MG63 (cell line): ENCODE results near the gene DCLK3. TPM values are rescaled to one million over a fixed set of nuclear protein-coding genes. Genes with fewer than 3 reads are reported as not detected.

Experiments
- DNase-seq: peaks from one replicate; pipeline ENCODE4 v3.0.0-alpha.2; 2020
- H3K27me3 ChIP-seq: fragments of 250-450 bp; sonication (Bioruptor Pico); 2 replicates; pipeline ENCODE4 v1.5.1; 2020; ENCODE audit warnings: mild to moderate bottlenecking, moderate library complexity
- H3K36me3 ChIP-seq: fragments of 250-450 bp; sonication (Bioruptor Pico); 2 replicates; pipeline ENCODE4 v1.5.1; 2020; ENCODE audit warnings: mild to moderate bottlenecking, moderate library complexity
- H3K4me3 ChIP-seq: fragments of 250-450 bp; sonication (Bioruptor Pico); 2 replicates; pipeline ENCODE4 v1.5.1; 2020; ENCODE audit warnings: mild to moderate bottlenecking, moderate library complexity
- H3K9me3 ChIP-seq: fragments of 250-450 bp; sonication (Bioruptor Pico); 2 replicates; pipeline ENCODE4 v1.5.1; 2020; ENCODE audit warnings: mild to moderate bottlenecking, moderate library complexity
- total RNA-seq: library from RNA; depleted of rRNA; stranded (reverse); fragments of >200 nt; shearing (Covaris generic); gene quantifications from 2 replicates; pipeline ENCODE4 v1.2.3, GENCODE V29; 2014; ENCODE audit warnings: low replicate concordance

Gene DCLK3
- total RNA-seq, 1 experiment from 2014 or later = not detected

- Histone ChIP-seq H3K36me3 (no peaks in the 10 kb centered on the region), H3K9me3 (no peaks in the 10 kb centered on the region), H3K27me3 (no peaks in the 10 kb centered on the region), H3K4me3 (no peak overlapping the region)
- DNase-seq = no peak
Measured at GRCh38 chr3:36776436-36776835, 12.1 kb upstream of the DCLK3 start.

DNA sequence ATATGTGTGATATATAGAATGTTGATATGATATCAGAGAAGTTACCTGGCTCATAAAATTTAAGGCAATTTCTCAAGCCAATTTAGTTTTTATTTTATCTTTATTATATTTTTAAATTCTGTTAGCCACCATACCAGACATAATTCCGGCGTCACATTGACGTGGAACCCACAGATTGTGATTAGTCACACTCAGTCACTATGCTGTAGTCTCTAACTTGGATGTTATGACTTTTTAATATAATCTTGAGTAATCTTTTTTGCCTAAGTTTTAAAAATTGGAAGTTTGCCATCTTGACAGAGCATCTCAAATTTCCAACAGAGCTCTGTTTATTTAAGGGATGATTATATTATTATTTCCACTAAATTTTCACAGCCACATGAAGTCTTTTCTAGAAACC lies 9.7 kb upstream of the DCLK3 start:
- no peak for DNase-seq
- H3K27me3 ChIP-seq = no peaks in the 10 kb centered on the region
- no peak overlapping the region for H3K4me3 ChIP-seq
- no peaks in the 10 kb centered on the region for H3K36me3 ChIP-seq
- H3K9me3 ChIP-seq = no peaks in the 10 kb centered on the region

DNA sequence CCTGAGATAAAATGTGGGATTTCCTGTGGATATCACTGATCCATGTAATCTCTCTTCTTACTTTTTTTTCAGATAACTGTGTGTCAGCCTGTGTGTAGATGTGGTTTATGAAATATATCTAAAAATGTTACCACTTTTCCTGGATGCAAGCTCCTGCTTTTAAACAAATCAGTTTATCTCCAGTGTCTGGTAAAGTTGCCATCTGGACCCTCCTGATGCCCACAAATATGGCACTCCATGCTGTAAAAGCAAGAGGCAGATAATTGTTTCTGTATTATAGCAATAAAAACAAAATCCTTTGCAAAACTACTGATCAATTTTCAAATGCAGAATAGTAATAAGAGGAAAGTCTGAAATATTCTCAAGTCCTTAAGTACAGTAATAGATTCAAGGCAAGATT lies 7.6 kb upstream of the DCLK3 start:
- no peak for DNase-seq
- Histone ChIP-seq H3K36me3 (no peaks in the 10 kb centered on the region), H3K4me3 (no peak overlapping the region), H3K27me3 (no peaks in the 10 kb centered on the region), H3K9me3 (no peaks in the 10 kb centered on the region)

GRCh38 chr3:36769926-36770325 lies 5.6 kb upstream of the DCLK3 start:
- H3K27me3 ChIP-seq = peaks cover 4% of the 10 kb centered on the region; the same call in 1 of the 2 replicates
- H3K9me3 ChIP-seq = no peaks in the 10 kb centered on the region
- no peak for DNase-seq
- H3K36me3 ChIP-seq = no peaks in the 10 kb centered on the region
- H3K4me3 ChIP-seq = no peak overlapping the region

- Histone ChIP-seq H3K36me3 (no peaks in the 10 kb centered on the region), H3K27me3 (peaks cover 11% of the 10 kb centered on the region), H3K9me3 (no peaks in the 10 kb centered on the region)
Measured at GRCh38 chr3:36765104-36765503, 751 bp upstream of the DCLK3 start.

GRCh38 chr3:36764704-36765038 lies 318 bp upstream of the DCLK3 start:
- H3K9me3 ChIP-seq = no peaks in the 10 kb centered on the region
- no peak overlapping the region for H3K4me3 ChIP-seq
- H3K27me3 ChIP-seq = peaks cover 11% of the 10 kb centered on the region
- no peaks in the 10 kb centered on the region for H3K36me3 ChIP-seq
- DNase-seq = no peak

More at GRCh38 chr3:36765104-36765503, 751 bp upstream of the DCLK3 start:
- no peak for DNase-seq
- H3K4me3 ChIP-seq = no peak overlapping the region

GRCh38 chr3:36762918-36763849 lies 1.2 kb downstream of the DCLK3 start:
- Histone ChIP-seq H3K9me3 (no peaks in the 10 kb centered on the region), H3K36me3 (no peaks in the 10 kb centered on the region), H3K27me3 (peaks cover 11% of the 10 kb centered on the region), H3K4me3 (no peak overlapping the region)
- DNase-seq = no peak

DNA sequence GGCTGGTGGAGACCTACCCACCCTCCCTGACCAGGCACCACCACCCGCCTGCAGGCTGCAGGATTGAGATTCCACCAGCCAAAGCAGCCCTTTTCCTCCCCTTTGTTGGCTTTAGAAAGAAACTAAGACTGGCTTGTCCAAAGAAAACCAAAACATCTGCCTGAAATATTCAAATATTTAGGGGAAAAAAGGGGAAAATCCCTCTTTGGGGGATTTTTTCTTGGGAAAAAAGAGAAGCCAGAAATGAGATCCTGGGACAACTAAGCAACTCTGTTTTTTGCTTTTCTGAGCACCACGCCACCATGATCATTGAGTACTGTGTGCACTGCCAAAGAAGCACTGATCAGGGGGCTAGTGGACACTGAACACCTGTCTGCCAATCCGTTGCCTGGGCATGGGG lies 2.6 kb downstream of the DCLK3 start:
- no peaks in the 10 kb centered on the region for H3K36me3 ChIP-seq
- no peaks in the 10 kb centered on the region for H3K9me3 ChIP-seq
- H3K4me3 ChIP-seq = no peak overlapping the region
- peaks cover 11% of the 10 kb centered on the region for H3K27me3 ChIP-seq
- DNase-seq = no peak

DNA sequence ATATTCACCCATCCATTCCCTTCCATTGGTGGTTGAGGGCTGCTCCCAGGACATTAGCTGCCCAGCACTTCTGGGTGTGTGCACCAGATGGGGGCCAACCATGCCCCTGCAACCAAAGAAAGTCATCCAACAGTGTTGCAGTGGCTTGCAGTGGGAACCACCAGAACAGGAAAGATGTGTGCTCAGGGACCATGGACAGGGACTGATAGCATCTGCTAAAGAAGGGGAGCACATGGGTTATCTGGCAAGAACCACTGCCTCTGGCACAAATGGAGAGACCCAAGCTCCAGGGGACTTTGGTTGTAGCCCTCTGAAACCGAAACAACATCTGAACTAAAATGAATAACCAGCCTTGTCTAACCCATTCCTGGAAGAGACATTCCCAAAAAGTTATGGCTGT lies 8.1 kb downstream of the DCLK3 start:
- H3K4me3 ChIP-seq = no peak overlapping the region
- no peaks in the 10 kb centered on the region for H3K36me3 ChIP-seq
- no peak for DNase-seq
- no peaks in the 10 kb centered on the region for H3K27me3 ChIP-seq
- H3K9me3 ChIP-seq = no peaks in the 10 kb centered on the region

DNA sequence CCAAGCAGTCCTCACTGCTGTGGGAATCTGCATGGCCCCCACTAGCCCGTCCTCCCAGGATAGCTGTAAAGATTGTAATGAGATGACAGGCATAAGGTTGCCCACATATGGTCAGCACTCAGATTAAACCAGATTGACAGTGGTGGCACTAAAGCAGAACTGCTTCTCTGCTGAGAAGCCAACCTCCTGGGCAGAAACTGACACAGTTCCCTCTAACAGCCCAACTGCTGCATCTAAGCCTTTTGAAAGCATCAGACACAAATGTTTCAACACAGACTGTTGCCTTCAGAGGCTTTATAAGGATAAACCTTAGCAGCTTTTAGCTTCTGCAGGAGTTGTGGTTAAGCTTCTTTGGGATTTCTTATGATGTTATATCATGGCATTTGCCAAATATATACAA lies 13.0 kb downstream of the DCLK3 start:
- Histone ChIP-seq H3K36me3 (no peaks in the 10 kb centered on the region), H3K27me3 (no peaks in the 10 kb centered on the region), H3K4me3 (no peak overlapping the region), H3K9me3 (no peaks in the 10 kb centered on the region)
- DNase-seq = no peak

DNA sequence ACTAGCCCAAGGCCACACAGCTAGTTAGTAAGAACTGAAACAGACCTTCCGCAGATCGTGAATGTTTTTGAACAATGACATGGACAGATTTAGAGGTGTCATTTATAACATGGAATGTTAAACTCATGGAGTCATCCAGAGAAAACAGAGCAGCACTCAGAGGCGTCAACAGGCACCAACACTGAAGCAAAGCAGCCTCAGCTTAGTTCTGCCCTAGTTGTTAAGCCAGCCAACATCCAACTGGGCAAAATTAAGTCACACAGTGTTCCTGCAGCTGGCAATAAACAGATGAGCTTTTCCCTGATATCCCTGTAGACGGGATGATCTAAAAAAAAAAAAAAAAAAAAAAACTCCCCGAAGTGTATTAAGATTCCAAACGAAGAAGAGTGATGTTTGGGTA lies 13.6 kb downstream of the DCLK3 start:
- H3K9me3 ChIP-seq = no peaks in the 10 kb centered on the region
- H3K4me3 ChIP-seq = no peak overlapping the region
- H3K27me3 ChIP-seq = no peaks in the 10 kb centered on the region
- no peaks in the 10 kb centered on the region for H3K36me3 ChIP-seq
- no peak for DNase-seq

DNA sequence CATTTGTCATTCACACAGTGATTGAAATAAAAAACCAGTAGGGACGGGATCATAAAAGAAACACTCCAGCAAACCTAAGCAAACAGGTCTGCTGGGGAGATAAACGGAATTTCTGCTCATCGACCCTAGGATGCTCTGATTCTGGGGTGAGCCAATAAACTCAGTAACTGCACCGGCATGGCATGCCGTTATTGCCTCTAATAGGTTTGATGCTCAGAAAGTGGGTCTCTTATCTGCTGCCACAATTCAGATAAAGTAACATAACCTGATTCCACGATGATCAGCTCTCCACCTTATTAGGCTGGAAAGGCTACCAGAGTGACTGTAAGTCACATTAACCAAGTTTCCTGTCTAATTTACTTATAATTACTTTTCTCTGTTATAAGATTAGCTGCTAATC lies 19.6 kb downstream of the DCLK3 start:
- H3K36me3 ChIP-seq = no peaks in the 10 kb centered on the region
- no peaks in the 10 kb centered on the region for H3K27me3 ChIP-seq
- no peak for DNase-seq
- no peak overlapping the region for H3K4me3 ChIP-seq
- H3K9me3 ChIP-seq = no peaks in the 10 kb centered on the region

GRCh38 chr3:36743826-36744225 lies 20.5 kb downstream of the DCLK3 start:
- H3K36me3 ChIP-seq = no peaks in the 10 kb centered on the region
- H3K9me3 ChIP-seq = no peaks in the 10 kb centered on the region
- no peaks in the 10 kb centered on the region for H3K27me3 ChIP-seq
- no peak for DNase-seq
- no peak overlapping the region for H3K4me3 ChIP-seq

DNA sequence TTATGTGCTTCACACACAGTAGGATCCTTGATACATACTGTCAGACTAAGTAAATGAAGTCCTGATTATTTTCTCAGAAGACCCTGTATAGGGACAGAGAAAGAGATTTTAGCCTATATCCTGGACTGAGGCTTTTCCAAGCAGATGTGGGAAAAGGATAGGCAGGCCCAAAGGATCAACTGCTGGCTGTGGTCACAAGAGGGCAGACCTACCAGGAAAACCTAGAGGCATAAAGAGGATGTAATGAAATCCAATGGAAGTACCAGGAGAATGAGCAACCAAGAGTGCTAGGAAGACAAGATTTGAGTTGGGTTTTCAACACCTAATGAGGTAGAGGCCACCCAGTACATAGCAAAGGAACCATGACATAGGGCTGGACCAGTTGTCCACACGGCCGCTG lies 23.1 kb downstream of the DCLK3 start:
- Histone ChIP-seq H3K27me3 (no peaks in the 10 kb centered on the region), H3K36me3 (no peaks in the 10 kb centered on the region), H3K9me3 (no peaks in the 10 kb centered on the region), H3K4me3 (no peak overlapping the region)
- DNase-seq = no peak

GRCh38 chr3:36740787-36741186 lies 23.6 kb downstream of the DCLK3 start:
- H3K27me3 ChIP-seq = no peaks in the 10 kb centered on the region
- no peaks in the 10 kb centered on the region for H3K36me3 ChIP-seq
- no peaks in the 10 kb centered on the region for H3K9me3 ChIP-seq
- no peak overlapping the region for H3K4me3 ChIP-seq
- DNase-seq = no peak

DNA sequence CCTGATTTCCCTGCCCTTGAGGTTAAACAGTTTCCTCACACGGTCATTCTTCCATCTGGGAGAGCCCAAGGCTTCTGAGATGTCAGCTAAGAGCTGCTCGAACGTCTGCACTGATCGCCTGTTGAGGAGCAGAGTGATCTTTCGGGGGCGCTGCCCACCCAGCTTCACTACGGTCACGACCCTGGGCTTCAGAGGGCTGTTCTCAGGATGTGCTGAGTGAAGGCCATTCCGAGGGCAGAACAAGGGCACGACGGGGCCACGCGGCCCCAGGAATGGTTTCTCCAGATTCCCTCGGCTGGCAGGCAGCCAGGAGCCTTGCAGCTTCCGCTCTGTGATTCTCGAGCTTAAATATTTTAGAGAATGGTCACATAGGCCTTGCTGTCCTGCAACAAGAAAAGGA lies 25.7 kb downstream of the DCLK3 start:
- Histone ChIP-seq H3K4me3 (no peak overlapping the region), H3K27me3 (no peaks in the 10 kb centered on the region), H3K9me3 (no peaks in the 10 kb centered on the region), H3K36me3 (no peaks in the 10 kb centered on the region)
- DNase-seq = no peak

DNA sequence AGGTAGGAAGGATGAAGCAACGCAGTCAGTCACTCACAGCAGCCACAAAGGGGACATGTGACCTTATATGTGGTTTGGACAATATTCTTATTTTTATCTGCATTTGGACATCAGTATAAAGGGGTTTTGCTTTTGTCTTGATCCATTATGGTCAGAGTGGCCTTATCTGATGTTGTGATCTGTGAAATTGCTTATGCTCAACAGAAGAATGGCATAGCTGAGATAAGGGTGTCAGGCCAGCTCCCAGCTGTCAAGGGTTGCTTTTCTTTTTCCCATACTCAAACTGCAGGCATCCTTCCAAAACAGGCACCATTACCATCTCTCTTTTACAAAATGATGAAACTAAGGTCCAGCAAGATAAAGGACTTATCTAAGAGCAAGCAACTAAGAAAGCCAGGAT lies 28.1 kb downstream of the DCLK3 start:
- no peaks in the 10 kb centered on the region for H3K9me3 ChIP-seq
- no peak overlapping the region for H3K4me3 ChIP-seq
- no peaks in the 10 kb centered on the region for H3K36me3 ChIP-seq
- no peaks in the 10 kb centered on the region for H3K27me3 ChIP-seq
- no peak for DNase-seq

DNA sequence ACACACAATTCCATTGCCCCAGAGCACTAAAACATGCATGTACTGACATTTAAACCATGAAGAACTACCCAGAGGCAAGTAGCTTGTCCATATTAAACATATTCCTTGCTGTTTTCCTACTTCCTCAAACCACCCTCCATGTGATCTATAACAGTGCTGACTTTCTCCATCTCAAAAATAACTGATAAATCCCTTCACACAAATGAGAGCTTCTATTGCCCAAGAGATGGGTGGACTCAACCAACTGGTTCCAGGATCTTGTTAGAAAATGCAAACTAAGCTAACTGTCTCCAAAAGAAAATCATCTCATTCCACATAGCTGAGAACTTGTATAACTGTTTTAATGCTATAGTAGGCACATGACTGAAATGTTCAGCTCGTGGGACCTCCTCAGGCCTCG lies 29.6 kb downstream of the DCLK3 start:
- H3K4me3 ChIP-seq = no peak overlapping the region
- no peaks in the 10 kb centered on the region for H3K9me3 ChIP-seq
- H3K36me3 ChIP-seq = no peaks in the 10 kb centered on the region
- no peaks in the 10 kb centered on the region for H3K27me3 ChIP-seq
- no peak for DNase-seq
